Neural cell (in vitro differentiated cells): ENCODE measurements around the gene RRP15. TPM values are rescaled to one million over a fixed set of nuclear protein-coding genes. Genes with fewer than 3 reads are reported as not detected.

Source experiments
- H2AFZ ChIP-seq: fragments of 200-600, 300-800 bp; sonication (generic), shearing (Covaris generic); 2 replicates; pipeline ENCODE4 v1.6.0; 2014; ENCODE audit warnings: low read depth, mild to moderate bottlenecking, antibody characterized with exemption, low read length, moderate library complexity
- H3F3A ChIP-seq: fragments of 200-600 bp; shearing (Covaris generic); 2 replicates; pipeline ENCODE4 v1.6.1; 2016; ENCODE audit warnings: mild to moderate bottlenecking, moderate library complexity, mixed read lengths, antibody characterized with exemption, low read length; ENCODE audit not compliant: insufficient read depth, poor library complexity, severe bottlenecking
- H3K27ac ChIP-seq: fragments of 200-600, 300-800 bp; sonication (generic), shearing (Covaris generic); 2 replicates; pipeline ENCODE4 v1.5.1; 2014; ENCODE audit warnings: mild to moderate bottlenecking, low read length, moderate library complexity
- H3K27me3 ChIP-seq: fragments of 300-800, 200-600 bp; sonication (generic), shearing (Covaris generic); 2 replicates; pipeline ENCODE4 v1.6.0; 2014; ENCODE audit warnings: mild to moderate bottlenecking, low read depth, low read length, moderate library complexity; ENCODE audit not compliant: insufficient read depth
- H3K36me3 ChIP-seq: fragments of 300-800, 200-600 bp; sonication (generic), shearing (Covaris generic); 2 replicates; pipeline ENCODE4 v1.5.1; 2014; ENCODE audit warnings: mild to moderate bottlenecking, antibody characterized with exemption, low read length, moderate library complexity; ENCODE audit not compliant: insufficient read depth
- H3K4me2 ChIP-seq: fragments of 300-800, 200-600 bp; sonication (generic), shearing (Covaris generic); 2 replicates; pipeline ENCODE4 v1.6.0; 2014; ENCODE audit warnings: mild to moderate bottlenecking, low read length
- H3K4me3 ChIP-seq: fragments of 300-800, 200-600 bp; sonication (generic), shearing (Covaris generic); 2 replicates; pipeline ENCODE4 v1.5.1; 2014; ENCODE audit warnings: mild to moderate bottlenecking, low read length, moderate library complexity
- H3K79me2 ChIP-seq: fragments of 200-600 bp; shearing (Covaris generic); replicated peaks from 2 replicates; pipeline ENCODE4 v1.6.0; 2014; ENCODE audit warnings: mild to moderate bottlenecking, low read length, moderate library complexity; ENCODE audit not compliant: insufficient read depth
- H3K9ac ChIP-seq: fragments of 300-800, 200-600 bp; sonication (generic), shearing (Covaris generic); 2 replicates; pipeline ENCODE4 v1.6.1; 2016; ENCODE audit warnings: mild to moderate bottlenecking, low read length, mixed read lengths
- H3K9me2 ChIP-seq: fragments of 200-600 bp; shearing (Covaris generic); 2 replicates; pipeline ENCODE4 v1.6.1; 2016; ENCODE audit warnings: mild to moderate bottlenecking, low read length, mixed read lengths; ENCODE audit not compliant: insufficient read depth
- H3K9me3 ChIP-seq: fragments of 200-600, 300-800 bp; sonication (generic), shearing (Covaris generic); 2 replicates; pipeline ENCODE4 v1.6.1; 2016; ENCODE audit warnings: mild to moderate bottlenecking, mixed run types, low read length, moderate library complexity, mixed read lengths
- H4K20me1 ChIP-seq: fragments of 200-600 bp; shearing (Covaris generic); 2 replicates; pipeline ENCODE4 v1.6.1; 2016; ENCODE audit warnings: mild to moderate bottlenecking, mixed run types; ENCODE audit not compliant: insufficient read depth
- EP300 ChIP-seq: fragments of 450-650 bp; conservative IDR thresholded peaks from 2 replicates; pipeline ENCODE4 v1.6.1; 2014; ENCODE audit warnings: antibody characterized with exemption, mild to moderate bottlenecking, moderate library complexity; ENCODE audit not compliant: poor library complexity, severe bottlenecking
- EZH2 ChIP-seq: fragments of 200-600, 300-800 bp; shearing (Covaris generic), sonication (generic); IDR thresholded peaks from 2 replicates; pipeline ENCODE4 v1.6.1; 2014; ENCODE audit warnings: antibody characterized with exemption, low read length, borderline replicate concordance, mild to moderate bottlenecking; ENCODE audit not compliant: insufficient read depth, poor library complexity, severe bottlenecking
- MXI1 ChIP-seq: fragments of 450-650 bp; conservative IDR thresholded peaks from 2 replicates; pipeline ENCODE4 v1.6.1; 2014; ENCODE audit warnings: antibody characterized with exemption, mild to moderate bottlenecking; ENCODE audit not compliant: poor library complexity, severe bottlenecking
- POLR2AphosphoS5 ChIP-seq: IDR thresholded peaks from 2 replicates; pipeline ENCODE4 v1.6.1; 2012
- RAD21 ChIP-seq: fragments of 450-650 bp; conservative IDR thresholded peaks from 2 replicates; pipeline ENCODE4 v1.6.1; 2014; ENCODE audit warnings: antibody characterized with exemption, mild to moderate bottlenecking, moderate library complexity
- SMC3 ChIP-seq: fragments of 450-650 bp; conservative IDR thresholded peaks from 2 replicates; pipeline ENCODE4 v1.6.1; 2014; ENCODE audit warnings: antibody characterized with exemption, mild to moderate bottlenecking, moderate library complexity; ENCODE audit not compliant: poor library complexity
- TAF1 ChIP-seq: IDR thresholded peaks from 2 replicates; pipeline ENCODE4 v1.6.1; 2012; ENCODE audit warnings: low read depth
- polyA plus RNA-seq: library from polyadenylated mRNA; depleted of rRNA; stranded (reverse); fragments of >200 nt; gene quantifications from 2 replicates; pipeline ENCODE4 v1.2.3, GENCODE V29; 2014
- TF ChIP-seq, protein P1 (sequence below): fragments of 450-650 bp; IDR thresholded peaks from 2 replicates; pipeline ENCODE4 v1.5.1; 2014; ENCODE audit warnings: antibody characterized with exemption, mild to moderate bottlenecking, moderate library complexity; ENCODE audit not compliant: poor library complexity, severe bottlenecking
- TF ChIP-seq, protein P2 (sequence below): IDR thresholded peaks from 2 replicates; pipeline ENCODE4 v1.6.1; 2012; ENCODE audit warnings: borderline replicate concordance

The RRP15 gene
- polyA plus RNA-seq, 1 donor from 2014 or later, result 5.4 TPM

DNA sequence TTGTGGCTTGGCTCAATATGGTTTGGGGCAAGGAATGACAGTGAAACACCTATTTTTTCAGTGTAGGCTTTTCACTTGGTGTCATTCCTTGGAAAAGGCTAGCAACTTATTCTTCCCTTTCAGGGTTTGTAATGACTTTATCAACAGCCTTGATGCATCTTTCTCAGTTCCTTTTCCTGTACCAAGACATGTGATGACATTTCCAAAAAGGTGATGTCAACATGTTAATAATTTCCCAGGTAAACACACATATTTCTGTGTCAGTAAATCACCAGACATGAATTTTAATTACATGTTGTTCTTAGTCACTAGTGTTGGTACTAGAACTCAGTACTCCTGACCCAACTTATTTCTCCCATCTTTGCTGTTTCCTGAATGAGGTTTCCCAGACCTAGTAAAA lies 37.8 kb upstream of the RRP15 start:
- H3K4me3 ChIP-seq, result no peak overlapping the region
- TF ChIP-seq, protein P1, sequence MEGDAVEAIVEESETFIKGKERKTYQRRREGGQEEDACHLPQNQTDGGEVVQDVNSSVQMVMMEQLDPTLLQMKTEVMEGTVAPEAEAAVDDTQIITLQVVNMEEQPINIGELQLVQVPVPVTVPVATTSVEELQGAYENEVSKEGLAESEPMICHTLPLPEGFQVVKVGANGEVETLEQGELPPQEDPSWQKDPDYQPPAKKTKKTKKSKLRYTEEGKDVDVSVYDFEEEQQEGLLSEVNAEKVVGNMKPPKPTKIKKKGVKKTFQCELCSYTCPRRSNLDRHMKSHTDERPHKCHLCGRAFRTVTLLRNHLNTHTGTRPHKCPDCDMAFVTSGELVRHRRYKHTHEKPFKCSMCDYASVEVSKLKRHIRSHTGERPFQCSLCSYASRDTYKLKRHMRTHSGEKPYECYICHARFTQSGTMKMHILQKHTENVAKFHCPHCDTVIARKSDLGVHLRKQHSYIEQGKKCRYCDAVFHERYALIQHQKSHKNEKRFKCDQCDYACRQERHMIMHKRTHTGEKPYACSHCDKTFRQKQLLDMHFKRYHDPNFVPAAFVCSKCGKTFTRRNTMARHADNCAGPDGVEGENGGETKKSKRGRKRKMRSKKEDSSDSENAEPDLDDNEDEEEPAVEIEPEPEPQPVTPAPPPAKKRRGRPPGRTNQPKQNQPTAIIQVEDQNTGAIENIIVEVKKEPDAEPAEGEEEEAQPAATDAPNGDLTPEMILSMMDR, result no peak
- no peak for TF ChIP-seq SMC3

DNA sequence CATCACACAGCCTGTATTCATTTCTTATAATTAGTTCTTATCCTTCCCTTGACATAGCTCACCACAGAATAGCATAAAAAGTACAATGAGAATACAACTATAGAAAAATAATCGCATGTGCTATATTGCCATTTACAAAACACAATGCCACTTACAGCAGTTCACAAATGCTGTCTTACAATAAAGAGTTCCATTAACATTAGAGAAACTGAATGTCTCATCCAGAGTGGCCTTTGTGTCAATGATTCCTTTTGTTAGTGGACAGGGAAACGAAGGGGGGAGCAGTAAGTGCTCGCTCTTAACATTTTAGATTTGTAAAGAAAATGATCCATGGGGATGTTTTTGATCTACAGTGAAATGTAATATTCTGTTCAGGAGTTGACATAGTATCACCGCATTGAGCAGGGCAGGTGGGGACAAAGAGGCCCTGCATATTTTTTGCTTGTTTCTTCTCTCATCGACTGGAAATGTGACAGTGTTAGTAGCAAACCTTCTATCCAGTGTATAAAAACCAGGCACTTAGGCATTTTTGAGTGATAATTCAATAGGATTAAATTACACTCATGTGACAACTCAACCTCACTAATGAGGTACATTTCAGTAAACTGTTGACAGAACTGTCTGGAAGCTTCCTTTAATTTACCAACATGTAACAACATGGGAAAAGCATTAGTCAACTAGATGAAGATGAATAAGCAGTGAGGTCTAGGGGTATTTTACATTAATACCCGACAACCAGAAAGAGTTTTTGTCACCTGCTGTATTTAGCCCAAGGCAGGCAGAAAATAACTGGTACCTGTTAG lies 35.6 kb upstream of the RRP15 start:
- no peaks in the 10 kb centered on the region for H4K20me1 ChIP-seq
- no peak overlapping the region for H3K4me2 ChIP-seq
- no peaks in the 10 kb centered on the region for H3K27me3 ChIP-seq
- no peak overlapping the region for H3K4me3 ChIP-seq
- no peaks in the 10 kb centered on the region for H3K79me2 ChIP-seq
- no peaks in the 10 kb centered on the region for H3K9me2 ChIP-seq
- H2AFZ ChIP-seq, result no peak overlapping the region
- H3K36me3 ChIP-seq, result no peaks in the 10 kb centered on the region
- H3K9ac ChIP-seq, result no peak overlapping the region
- no peak overlapping the region for H3K27ac ChIP-seq
- no peaks in the 10 kb centered on the region for H3K9me3 ChIP-seq
- TF ChIP-seq RAD21 (no peak), POLR2AphosphoS5 (peak; percentile 78), EP300 (peak; percentile 82), MXI1 (no peak)
- H3F3A ChIP-seq, result no peaks in the 10 kb centered on the region

More for the DNA sequence above, 37.8 kb upstream of the RRP15 start:
- Histone ChIP-seq H3K36me3 (no peaks in the 10 kb centered on the region), H3K9ac (no peak overlapping the region), H3K27ac (no peak overlapping the region), H3K9me3 (no peaks in the 10 kb centered on the region), H3K79me2 (no peaks in the 10 kb centered on the region), H2AFZ (no peak overlapping the region), H3K4me2 (no peak overlapping the region), H3F3A (no peaks in the 10 kb centered on the region), H3K9me2 (no peaks in the 10 kb centered on the region), H3K27me3 (no peaks in the 10 kb centered on the region), H4K20me1 (no peaks in the 10 kb centered on the region)

DNA sequence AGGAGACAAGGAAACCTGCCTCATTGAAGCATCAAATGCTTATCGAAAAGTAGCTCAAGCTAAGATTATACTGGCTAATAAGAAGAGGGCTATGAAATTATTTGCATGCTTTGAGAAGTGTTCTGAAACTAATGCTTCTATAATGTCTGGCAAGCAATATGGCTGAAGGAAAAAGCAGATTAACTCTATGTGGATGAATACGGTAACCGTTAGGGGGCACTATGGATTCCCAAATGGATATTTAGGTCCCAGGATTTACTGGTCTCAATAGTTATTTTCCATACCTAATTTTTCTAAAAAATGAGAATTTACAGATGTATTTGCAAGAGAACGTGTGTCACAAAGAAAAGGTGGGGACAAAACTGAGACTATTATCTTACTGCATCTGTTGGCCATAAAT lies 34.6 kb upstream of the RRP15 start:
- TF ChIP-seq RAD21, result no peak
- no peak overlapping the region for H2AFZ ChIP-seq
- H3K36me3 ChIP-seq, result no peaks in the 10 kb centered on the region
- H4K20me1 ChIP-seq, result no peaks in the 10 kb centered on the region
- H3K4me3 ChIP-seq, result no peak overlapping the region
- H3F3A ChIP-seq, result no peaks in the 10 kb centered on the region
- H3K27me3 ChIP-seq, result no peaks in the 10 kb centered on the region
- no peaks in the 10 kb centered on the region for H3K9me3 ChIP-seq
- no peak overlapping the region for H3K9ac ChIP-seq
- no peaks in the 10 kb centered on the region for H3K79me2 ChIP-seq
- no peak overlapping the region for H3K4me2 ChIP-seq
- H3K27ac ChIP-seq, result no peak overlapping the region
- no peaks in the 10 kb centered on the region for H3K9me2 ChIP-seq

DNA sequence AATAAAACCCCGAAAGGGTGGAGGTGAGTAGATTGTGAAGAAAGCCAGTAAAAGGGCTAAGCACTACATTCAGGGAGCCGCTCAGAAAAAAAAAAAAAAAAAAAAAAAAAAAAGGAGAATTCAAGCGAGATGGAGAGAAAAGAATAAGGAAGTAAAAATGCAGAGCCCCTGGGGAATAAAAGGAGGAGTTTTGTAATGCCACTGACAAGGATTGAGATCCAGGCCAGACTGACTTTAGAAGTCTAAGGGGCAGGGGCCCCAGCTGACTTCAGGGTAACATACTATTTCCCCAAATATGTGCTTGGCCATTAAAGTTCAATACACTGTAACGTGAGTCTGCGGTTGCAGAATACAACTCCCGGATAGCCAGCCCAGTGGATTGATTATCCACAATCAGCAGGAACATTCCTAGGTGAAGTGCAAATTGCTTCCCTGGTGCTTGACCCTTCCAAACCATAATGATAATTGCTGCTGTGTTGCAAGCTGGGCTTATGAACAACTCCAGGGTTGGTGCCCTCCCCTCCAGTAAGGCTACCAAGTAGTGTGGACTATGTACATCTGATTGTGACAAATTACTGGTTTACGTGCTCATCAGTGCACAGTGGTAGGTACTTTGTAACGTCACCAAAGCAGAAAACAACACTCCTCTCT lies 30.7 kb upstream of the RRP15 start:
- Histone ChIP-seq H3K9me3 (peaks cover 6% of the 10 kb centered on the region), H4K20me1 (no peaks in the 10 kb centered on the region), H3K27me3 (no peaks in the 10 kb centered on the region), H3K4me3 (no peak overlapping the region), H3K36me3 (no peaks in the 10 kb centered on the region), H2AFZ (no peak overlapping the region), H3K79me2 (no peaks in the 10 kb centered on the region), H3K27ac (no peak overlapping the region), H3K4me2 (no peak overlapping the region), H3K9ac (no peak overlapping the region), H3K9me2 (no peaks in the 10 kb centered on the region), H3F3A (no peaks in the 10 kb centered on the region)
- TF ChIP-seq, protein P2, sequence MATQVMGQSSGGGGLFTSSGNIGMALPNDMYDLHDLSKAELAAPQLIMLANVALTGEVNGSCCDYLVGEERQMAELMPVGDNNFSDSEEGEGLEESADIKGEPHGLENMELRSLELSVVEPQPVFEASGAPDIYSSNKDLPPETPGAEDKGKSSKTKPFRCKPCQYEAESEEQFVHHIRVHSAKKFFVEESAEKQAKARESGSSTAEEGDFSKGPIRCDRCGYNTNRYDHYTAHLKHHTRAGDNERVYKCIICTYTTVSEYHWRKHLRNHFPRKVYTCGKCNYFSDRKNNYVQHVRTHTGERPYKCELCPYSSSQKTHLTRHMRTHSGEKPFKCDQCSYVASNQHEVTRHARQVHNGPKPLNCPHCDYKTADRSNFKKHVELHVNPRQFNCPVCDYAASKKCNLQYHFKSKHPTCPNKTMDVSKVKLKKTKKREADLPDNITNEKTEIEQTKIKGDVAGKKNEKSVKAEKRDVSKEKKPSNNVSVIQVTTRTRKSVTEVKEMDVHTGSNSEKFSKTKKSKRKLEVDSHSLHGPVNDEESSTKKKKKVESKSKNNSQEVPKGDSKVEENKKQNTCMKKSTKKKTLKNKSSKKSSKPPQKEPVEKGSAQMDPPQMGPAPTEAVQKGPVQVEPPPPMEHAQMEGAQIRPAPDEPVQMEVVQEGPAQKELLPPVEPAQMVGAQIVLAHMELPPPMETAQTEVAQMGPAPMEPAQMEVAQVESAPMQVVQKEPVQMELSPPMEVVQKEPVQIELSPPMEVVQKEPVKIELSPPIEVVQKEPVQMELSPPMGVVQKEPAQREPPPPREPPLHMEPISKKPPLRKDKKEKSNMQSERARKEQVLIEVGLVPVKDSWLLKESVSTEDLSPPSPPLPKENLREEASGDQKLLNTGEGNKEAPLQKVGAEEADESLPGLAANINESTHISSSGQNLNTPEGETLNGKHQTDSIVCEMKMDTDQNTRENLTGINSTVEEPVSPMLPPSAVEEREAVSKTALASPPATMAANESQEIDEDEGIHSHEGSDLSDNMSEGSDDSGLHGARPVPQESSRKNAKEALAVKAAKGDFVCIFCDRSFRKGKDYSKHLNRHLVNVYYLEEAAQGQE, result no peak
- no peak for TF ChIP-seq MXI1
- TF ChIP-seq POLR2AphosphoS5, result no peak
- no peak for TF ChIP-seq EP300
- TF ChIP-seq RAD21, result no peak
- no peak for TF ChIP-seq EZH2
- TF ChIP-seq TAF1, result no peak
- TF ChIP-seq SMC3, result no peak
